CD4-positive, CD25-positive, alpha-beta regulatory T cell (primary cell): ENCODE results near the gene SLC11A2. TPM values are rescaled to one million over a fixed set of nuclear protein-coding genes. Genes with fewer than 3 reads are reported as not detected.
A peak's percentile ranks its signal among the peaks of the same experiment; 100 is the strongest.

Experiments used
- ATAC-seq, 2 donors: fragments of 150-1000 bp; cut with Tn5 transposase; one replicate each; pipeline ENCODE4 v1.10.0; 2021; ENCODE audit warnings: low read depth in 2 of 2, moderate number of reproducible peaks in 2 of 2, moderate library complexity in 1 of 2
- DNase-seq, 3 donors: peaks; one replicate each; pipeline versions ENCODE4 v3.0.0 to v3.0.0-alpha.2; 2012 to 2022; ENCODE audit warnings: mixed read lengths in 1 of 3
- H3K27ac ChIP-seq: one replicate; pipeline ENCODE4 v1.7.0; 2013; ENCODE audit warnings: mild to moderate bottlenecking, low read length; ENCODE audit not compliant: insufficient read depth, poor library complexity, severe bottlenecking
- H3K27me3 ChIP-seq: one replicate; pipeline ENCODE4 v1.7.0; 2013; ENCODE audit warnings: low read length; ENCODE audit not compliant: control insufficient read depth, insufficient read depth
- H3K36me3 ChIP-seq: one replicate; pipeline ENCODE4 v1.7.0; 2013; ENCODE audit warnings: mild to moderate bottlenecking, low read length, moderate library complexity; ENCODE audit not compliant: control insufficient read depth, insufficient read depth
- H3K4me1 ChIP-seq: 2 replicates; pipeline ENCODE4 v1.7.0; 2013; ENCODE audit warnings: mild to moderate bottlenecking, low read length; ENCODE audit not compliant: insufficient read depth, control insufficient read depth, poor library complexity, severe bottlenecking
- H3K4me3 ChIP-seq: one replicate; pipeline ENCODE4 v1.7.0; 2013; ENCODE audit warnings: low read depth, mild to moderate bottlenecking, low read length, moderate library complexity
- H3K9me3 ChIP-seq, 2 experiments: 1 replicate in 1 of 2; 2 replicates in 1 of 2; pipeline ENCODE4 v1.7.0; 2013; ENCODE audit warnings: low read length in 2 of 2, mild to moderate bottlenecking in 1 of 2, moderate library complexity in 1 of 2; ENCODE audit not compliant: control insufficient read depth in 2 of 2
- H3K27ac Mint-ChIP-seq, 3 donors: one replicate each; pipeline ENCODE4 v1.8.0; 2020 to 2022; ENCODE audit warnings: mild to moderate bottlenecking in 3 of 3, mixed read lengths in 3 of 3, moderate library complexity in 2 of 3
- H3K27me3 Mint-ChIP-seq: one replicate; pipeline ENCODE4 v1.8.0; 2022; ENCODE audit warnings: mild to moderate bottlenecking, mixed read lengths
- H3K36me3 Mint-ChIP-seq: one replicate; pipeline ENCODE4 v1.8.0; 2020; ENCODE audit warnings: mixed read lengths
- H3K4me1 Mint-ChIP-seq, 4 donors: one replicate each; pipeline ENCODE4 v1.8.0; 2020 to 2022; ENCODE audit warnings: mixed read lengths in 4 of 4, mild to moderate bottlenecking in 1 of 4
- H3K4me3 Mint-ChIP-seq, 4 donors: one replicate each; pipeline ENCODE4 v1.8.0; 2020 to 2022; ENCODE audit warnings: mild to moderate bottlenecking in 4 of 4, mixed read lengths in 4 of 4, moderate library complexity in 3 of 4
- H3K9me3 Mint-ChIP-seq, 7 donors: one replicate each; pipeline ENCODE4 v1.8.0; 2020 to 2022; ENCODE audit warnings: mixed read lengths in 7 of 7, mild to moderate bottlenecking in 3 of 7, moderate library complexity in 2 of 7
- polyA plus RNA-seq, 4 donors: library from polyadenylated mRNA; unstranded; fragments of 300-500 nt; fragmentation: Illumina TruSeq; gene quantifications; one replicate each; pipeline ENCODE4 v1.2.3, GENCODE V29; 2021
- total RNA-seq: library from RNA; stranded (reverse); gene quantifications from one replicate; pipeline ENCODE4 v1.2.3, GENCODE V29; 2022

SLC11A2 gene
- total and polyA plus RNA-seq, 5 donors from 2014 or later, result 7.2 to 54.3 (median 16.0) TPM

DNA sequence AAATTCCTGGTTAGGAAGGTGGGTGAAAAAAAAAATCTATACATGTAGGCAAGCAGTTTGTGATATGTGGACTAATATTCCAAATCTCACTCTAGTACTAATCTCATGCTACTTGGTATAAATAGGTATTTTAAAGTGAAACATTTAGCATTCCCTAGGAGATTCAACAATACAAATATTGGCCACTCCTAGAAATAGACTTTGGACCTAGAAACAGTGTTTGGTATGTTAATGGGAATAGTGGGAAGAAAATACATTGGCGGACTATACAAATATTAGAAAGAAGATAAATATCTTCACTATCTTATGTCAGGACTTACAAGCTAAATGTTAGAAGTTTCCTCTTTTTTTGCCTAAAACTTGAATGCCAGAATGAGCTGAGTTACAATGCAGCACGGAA is 45.6 kb downstream of the SLC11A2 start:
- H3K9me3 ChIP-seq, result no peaks in the 10 kb centered on the region
- H3K4me1 Mint-ChIP-seq, result peaks cover 15 to 31% (median 29%) of the 10 kb centered on the region in 4 donors
- peak overlapping the region in 2 of 3 donors; percentile 83 to 88 for H3K27ac Mint-ChIP-seq
- peaks cover 0 to 6% (median 0%) of the 10 kb centered on the region in 7 donors for H3K9me3 Mint-ChIP-seq
- H3K27me3 Mint-ChIP-seq, result no peaks in the 10 kb centered on the region
- peaks cover 16% of the 10 kb centered on the region for H3K36me3 Mint-ChIP-seq
- no peak overlapping the region for H3K4me3 Mint-ChIP-seq
- peak overlapping the region; percentile 64 for H3K27ac ChIP-seq
- ATAC-seq, result no peak
- H3K27me3 ChIP-seq, result no peaks in the 10 kb centered on the region
- no peak for DNase-seq
- no peaks in the 10 kb centered on the region for H3K36me3 ChIP-seq
- no peak overlapping the region for H3K4me3 ChIP-seq
- peaks cover 10% of the 10 kb centered on the region for H3K4me1 ChIP-seq

DNA sequence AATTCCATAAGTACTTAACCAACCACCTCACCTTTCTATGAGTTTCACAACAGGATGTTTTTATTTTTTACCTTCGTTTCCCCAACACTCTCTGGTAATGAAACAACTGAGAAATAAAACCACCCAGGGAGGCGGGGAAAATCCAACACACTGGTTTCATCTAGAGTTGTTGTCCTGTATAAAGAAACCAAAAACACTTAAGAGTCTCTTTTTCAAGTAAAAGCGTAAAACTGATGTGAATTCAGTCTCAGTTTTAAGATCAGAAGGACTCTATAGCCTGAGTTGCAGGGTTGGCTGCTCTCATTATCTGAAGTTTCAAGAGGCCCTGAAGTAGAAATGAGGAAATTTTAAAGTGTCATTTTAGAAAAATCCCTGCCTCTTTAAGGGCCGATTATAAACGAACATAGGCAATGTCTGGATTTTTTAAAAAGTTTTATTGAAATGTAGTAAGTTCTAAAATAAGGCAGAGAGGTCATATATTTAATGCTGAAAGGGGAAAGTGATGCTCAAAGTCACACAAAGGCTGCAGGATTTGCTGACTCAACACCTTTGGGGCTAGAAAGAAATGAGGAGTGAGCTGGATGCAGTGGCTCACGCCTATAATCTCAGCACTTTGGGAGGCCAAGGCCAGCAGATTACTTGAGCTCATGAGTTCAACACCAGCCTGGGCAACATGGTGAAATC is 46.7 kb downstream of the SLC11A2 start:
- peaks cover 20 to 31% (median 24%) of the 10 kb centered on the region in 4 donors for H3K4me1 Mint-ChIP-seq
- no peaks in the 10 kb centered on the region for H3K36me3 ChIP-seq
- peak overlapping the region; percentile 64 for H3K27ac ChIP-seq
- H3K4me3 Mint-ChIP-seq, result peak overlapping the region; percentile 9 to 77 (median 54)
- H3K27ac Mint-ChIP-seq, result peak overlapping the region; percentile 83 to 96 (median 88)
- H3K9me3 Mint-ChIP-seq, result peaks cover 0 to 6% (median 0%) of the 10 kb centered on the region in 7 donors
- ATAC-seq (peak in 1 of 2 donors; percentile 44), DNase-seq (peak in 1 of 3 donors; percentile 72)
- peak overlapping the region; percentile 35 for H3K4me3 ChIP-seq
- peaks cover 22% of the 10 kb centered on the region for H3K36me3 Mint-ChIP-seq
- H3K27me3 ChIP-seq, result no peaks in the 10 kb centered on the region
- H3K27me3 Mint-ChIP-seq, result no peaks in the 10 kb centered on the region
- H3K9me3 ChIP-seq, result no peaks in the 10 kb centered on the region
- H3K4me1 ChIP-seq, result peaks cover 10% of the 10 kb centered on the region

- H3K9me3 ChIP-seq, result no peaks in the 10 kb centered on the region
- H3K27me3 ChIP-seq, result no peaks in the 10 kb centered on the region
- Mint-ChIP-seq H3K4me1 (peaks cover 0 to 14% (median 1%) of the 10 kb centered on the region in 4 donors), H3K9me3 (peaks cover 0 to 4% (median 0%) of the 10 kb centered on the region in 7 donors), H3K27ac (no peak overlapping the region), H3K27me3 (no peaks in the 10 kb centered on the region), H3K36me3 (peaks cover 34% of the 10 kb centered on the region), H3K4me3 (no peak overlapping the region)
- DNase-seq, result no peak
- H3K4me1 ChIP-seq, result no peaks in the 10 kb centered on the region
- H3K4me3 ChIP-seq, result no peak overlapping the region
- no peak for ATAC-seq
- H3K27ac ChIP-seq, result no peak overlapping the region
- H3K36me3 ChIP-seq, result peaks cover 7% of the 10 kb centered on the region
Observed at GRCh38 chr12:50971946-50972345, 54.2 kb downstream of the SLC11A2 start.

DNA sequence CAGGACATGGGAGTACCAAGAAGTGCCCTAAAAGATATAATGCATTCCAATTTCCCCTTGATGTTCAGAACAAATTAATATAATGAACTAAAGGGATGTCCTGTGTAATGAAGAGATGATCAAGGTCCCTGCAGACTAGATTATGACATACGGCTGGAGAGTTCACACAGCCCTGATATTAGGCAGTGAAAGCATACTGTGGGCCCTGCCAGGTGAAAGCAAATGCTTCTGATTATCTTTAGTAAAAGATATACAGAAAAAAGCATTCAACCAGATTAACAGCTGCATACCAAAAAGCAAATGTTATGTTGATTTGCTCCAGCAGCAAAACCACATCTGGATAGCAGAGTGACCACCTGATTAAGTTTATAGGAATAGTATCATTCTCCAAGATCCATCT is 61.8 kb downstream of the SLC11A2 start:
- peaks cover 8 to 15% (median 11%) of the 10 kb centered on the region in 4 donors for H3K4me1 Mint-ChIP-seq
- no peaks in the 10 kb centered on the region for H3K27me3 Mint-ChIP-seq
- H3K36me3 Mint-ChIP-seq, result peaks cover 5% of the 10 kb centered on the region
- Histone ChIP-seq H3K27me3 (no peaks in the 10 kb centered on the region), H3K27ac (no peak overlapping the region), H3K4me1 (peaks cover 4% of the 10 kb centered on the region), H3K36me3 (no peaks in the 10 kb centered on the region), H3K9me3 (no peaks in the 10 kb centered on the region), H3K4me3 (no peak overlapping the region)
- no peaks in the 10 kb centered on the region for H3K9me3 Mint-ChIP-seq
- DNase-seq (no peak), ATAC-seq (no peak)
- no peak overlapping the region for H3K4me3 Mint-ChIP-seq
- no peak overlapping the region for H3K27ac Mint-ChIP-seq

DNA sequence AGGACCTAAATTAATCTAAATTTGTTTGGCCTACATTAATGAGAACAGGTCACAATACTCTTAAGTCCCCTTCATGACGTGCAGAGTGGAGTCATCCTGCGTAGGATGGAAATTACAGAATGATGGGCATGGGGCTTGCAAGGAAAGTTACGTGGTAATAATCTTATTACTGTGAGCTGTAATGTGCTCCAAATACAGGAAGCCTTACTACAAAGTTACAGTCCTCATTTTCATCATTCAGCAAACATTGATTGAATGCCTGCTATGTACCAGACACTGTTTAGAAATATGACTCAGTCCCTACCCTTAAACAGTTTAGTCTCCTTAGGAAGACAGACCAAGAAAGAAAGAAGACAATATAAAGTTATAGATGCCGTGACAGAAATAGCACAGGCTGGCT is 64.5 kb downstream of the SLC11A2 start:
- Histone ChIP-seq H3K36me3 (no peaks in the 10 kb centered on the region), H3K4me1 (peaks cover 4% of the 10 kb centered on the region), H3K9me3 (no peaks in the 10 kb centered on the region), H3K27me3 (no peaks in the 10 kb centered on the region), H3K4me3 (no peak overlapping the region), H3K27ac (no peak overlapping the region)
- no peaks in the 10 kb centered on the region for H3K27me3 Mint-ChIP-seq
- H3K9me3 Mint-ChIP-seq, result no peaks in the 10 kb centered on the region
- peaks cover 8 to 15% (median 11%) of the 10 kb centered on the region in 4 donors for H3K4me1 Mint-ChIP-seq
- H3K27ac Mint-ChIP-seq, result no peak overlapping the region
- peaks cover 5% of the 10 kb centered on the region for H3K36me3 Mint-ChIP-seq
- DNase-seq, result no peak
- no peak for ATAC-seq
- no peak overlapping the region for H3K4me3 Mint-ChIP-seq

DNA sequence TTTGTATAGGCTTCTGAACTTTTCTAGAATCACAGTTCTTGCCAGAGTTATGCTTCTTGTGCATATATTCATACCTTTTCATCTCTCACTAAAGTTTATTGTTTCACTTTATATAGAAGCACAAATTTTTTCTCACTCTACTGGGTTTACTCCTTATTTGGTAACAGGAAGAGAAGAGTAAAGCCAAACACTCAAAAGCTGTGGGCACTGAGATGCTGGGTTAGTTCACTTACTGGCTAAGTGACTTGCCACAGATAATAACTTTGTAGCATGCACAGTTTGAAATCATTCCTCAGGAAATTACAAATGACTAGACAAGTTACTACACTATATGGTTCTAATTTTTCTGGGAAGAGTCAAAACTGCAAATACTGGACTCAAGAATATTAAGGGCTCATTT is 66.1 kb downstream of the SLC11A2 start:
- H3K27me3 ChIP-seq, result no peaks in the 10 kb centered on the region
- peaks cover 4% of the 10 kb centered on the region for H3K4me1 ChIP-seq
- Mint-ChIP-seq H3K4me1 (peaks cover 8 to 15% (median 11%) of the 10 kb centered on the region in 4 donors), H3K27me3 (no peaks in the 10 kb centered on the region), H3K9me3 (no peaks in the 10 kb centered on the region), H3K36me3 (peaks cover 5% of the 10 kb centered on the region), H3K27ac (peak overlapping the region in 2 of 3 donors; percentile 21 to 76), H3K4me3 (peak overlapping the region in 1 of 4 donors; percentile 47)
- no peak overlapping the region for H3K4me3 ChIP-seq
- DNase-seq, result peak in 1 of 3 donors; percentile 54
- no peaks in the 10 kb centered on the region for H3K9me3 ChIP-seq
- no peak overlapping the region for H3K27ac ChIP-seq
- ATAC-seq, result no peak
- H3K36me3 ChIP-seq, result no peaks in the 10 kb centered on the region

GRCh38 chr12:50955697-50956096 is 70.5 kb downstream of the SLC11A2 start:
- Mint-ChIP-seq H3K4me1 (peaks cover 6 to 11% (median 9%) of the 10 kb centered on the region in 4 donors), H3K27ac (no peak overlapping the region), H3K27me3 (no peaks in the 10 kb centered on the region), H3K4me3 (no peak overlapping the region), H3K9me3 (no peaks in the 10 kb centered on the region), H3K36me3 (peaks cover 6% of the 10 kb centered on the region)
- no peaks in the 10 kb centered on the region for H3K9me3 ChIP-seq
- H3K27me3 ChIP-seq, result no peaks in the 10 kb centered on the region
- H3K27ac ChIP-seq, result no peak overlapping the region
- ATAC-seq (no peak), DNase-seq (no peak)
- H3K36me3 ChIP-seq, result no peaks in the 10 kb centered on the region
- H3K4me1 ChIP-seq, result peaks cover 4% of the 10 kb centered on the region
- no peak overlapping the region for H3K4me3 ChIP-seq

GRCh38 chr12:50955288-50955687 is 70.9 kb downstream of the SLC11A2 start:
- H3K36me3 Mint-ChIP-seq, result peaks cover 6% of the 10 kb centered on the region
- no peaks in the 10 kb centered on the region for H3K27me3 Mint-ChIP-seq
- Histone ChIP-seq H3K9me3 (no peaks in the 10 kb centered on the region), H3K27ac (no peak overlapping the region), H3K36me3 (no peaks in the 10 kb centered on the region), H3K4me1 (peaks cover 3% of the 10 kb centered on the region), H3K27me3 (no peaks in the 10 kb centered on the region), H3K4me3 (no peak overlapping the region)
- no peak for ATAC-seq
- H3K4me1 Mint-ChIP-seq, result peaks cover 5 to 7% (median 5%) of the 10 kb centered on the region in 4 donors
- H3K9me3 Mint-ChIP-seq, result no peaks in the 10 kb centered on the region
- no peak for DNase-seq
- H3K27ac Mint-ChIP-seq, result no peak overlapping the region
- no peak overlapping the region for H3K4me3 Mint-ChIP-seq
